Measurements from ENCODE around the gene FIBCD1.
A peak's percentile ranks its signal among the peaks of the same experiment; 100 is the strongest.

FIBCD1 gene

DNA sequence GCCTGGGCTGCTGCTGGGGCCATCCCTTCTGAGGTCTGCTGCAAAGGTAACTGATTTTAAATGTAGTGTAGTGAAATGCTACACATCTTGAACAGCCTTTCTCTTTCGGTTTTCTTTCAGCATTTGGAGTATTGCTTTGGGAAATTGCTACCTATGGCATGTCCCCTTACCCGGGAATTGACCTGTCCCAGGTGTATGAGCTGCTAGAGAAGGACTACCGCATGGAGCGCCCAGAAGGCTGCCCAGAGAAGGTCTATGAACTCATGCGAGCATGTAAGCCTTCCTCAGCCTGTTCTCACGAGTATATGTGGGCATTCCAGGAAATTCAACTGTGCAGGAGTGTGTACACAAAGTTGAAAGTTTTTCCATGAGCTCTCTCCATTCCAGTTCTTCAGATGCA, 60.8 kb downstream of the FIBCD1 start:
- no peak for DNase-seq (ENCODE audit: low spot score)

DNA sequence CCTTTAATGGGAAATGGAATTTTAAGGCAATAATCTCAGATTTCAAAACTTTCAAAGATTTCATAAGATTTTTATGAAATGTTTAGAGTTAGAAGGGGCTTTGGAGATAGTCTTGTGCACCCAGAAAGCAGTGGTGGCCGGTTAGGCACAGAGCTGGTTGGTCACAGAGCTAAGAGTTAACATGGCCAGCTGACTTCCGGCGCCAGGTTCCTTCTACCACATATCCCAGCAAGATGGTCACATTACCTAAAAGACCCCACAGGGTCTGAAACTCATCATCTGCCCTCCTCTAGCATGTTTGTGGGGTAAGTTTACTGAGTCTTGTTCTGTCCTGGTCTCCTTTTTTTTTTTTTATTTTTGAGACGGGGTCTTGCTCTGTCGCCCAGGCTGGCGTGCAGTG, 61.7 kb downstream of the FIBCD1 start:
- no peak for DNase-seq (ENCODE audit: low spot score)

DNA sequence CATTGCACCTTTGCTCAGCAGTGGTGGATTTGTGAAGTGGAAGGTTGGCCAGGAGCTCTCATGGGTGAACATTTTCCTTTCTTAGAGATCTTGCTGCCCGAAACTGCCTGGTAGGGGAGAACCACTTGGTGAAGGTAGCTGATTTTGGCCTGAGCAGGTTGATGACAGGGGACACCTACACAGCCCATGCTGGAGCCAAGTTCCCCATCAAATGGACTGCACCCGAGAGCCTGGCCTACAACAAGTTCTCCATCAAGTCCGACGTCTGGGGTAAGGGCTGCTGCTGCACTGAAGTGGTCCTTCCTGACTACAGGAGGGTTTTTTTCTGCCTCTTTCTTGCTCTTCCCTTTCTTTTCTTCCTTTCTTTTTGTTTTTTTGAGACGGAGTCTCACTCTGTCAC, 64.3 kb downstream of the FIBCD1 start:
- DNase-seq (ENCODE audit: low spot score), result no peak

DNA sequence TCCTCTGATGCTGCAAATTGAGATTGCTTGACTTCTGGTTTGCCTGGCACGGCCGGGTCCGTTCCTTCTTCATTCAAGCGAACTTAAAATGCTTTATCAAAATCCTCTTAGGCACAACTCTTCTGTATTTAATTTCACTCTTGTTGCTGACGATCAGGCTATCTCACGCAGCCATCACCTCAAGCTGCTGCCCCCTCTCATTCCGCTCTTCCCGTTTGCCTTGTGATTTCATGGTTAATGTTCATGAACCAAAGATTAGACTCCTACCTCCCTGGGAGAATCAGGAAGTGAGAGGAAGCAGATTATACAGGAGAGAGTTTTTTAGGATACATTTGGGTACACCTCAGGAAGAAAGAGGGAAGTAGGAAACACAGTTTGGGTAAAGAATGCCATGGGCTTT, 65.1 kb downstream of the FIBCD1 start:
- no peak for DNase-seq (ENCODE audit: low spot score)

DNA sequence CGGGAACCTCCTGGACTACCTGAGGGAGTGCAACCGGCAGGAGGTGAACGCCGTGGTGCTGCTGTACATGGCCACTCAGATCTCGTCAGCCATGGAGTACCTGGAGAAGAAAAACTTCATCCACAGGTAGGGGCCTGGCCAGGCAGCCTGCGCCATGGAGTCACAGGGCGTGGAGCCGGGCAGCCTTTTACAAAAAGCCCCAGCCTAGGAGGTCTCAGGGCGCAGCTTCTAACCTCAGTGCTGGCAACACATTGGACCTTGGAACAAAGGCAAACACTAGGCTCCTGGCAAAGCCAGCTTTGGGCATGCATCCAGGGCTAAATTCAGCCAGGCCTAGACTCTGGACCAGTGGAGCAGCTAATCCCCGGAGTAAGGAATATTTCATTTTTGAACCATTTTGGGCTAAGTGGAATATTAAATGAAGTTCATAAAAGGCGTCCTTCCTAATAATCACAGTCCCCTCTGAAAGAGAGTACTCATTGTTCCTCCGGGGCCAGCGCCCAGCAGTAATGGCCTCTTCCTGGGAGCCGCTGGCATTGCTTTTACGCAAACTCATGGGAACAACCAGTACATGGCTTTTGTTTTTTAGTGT, 66.0 kb downstream of the FIBCD1 start:
- no peak for DNase-seq (ENCODE audit: low spot score)

DNA sequence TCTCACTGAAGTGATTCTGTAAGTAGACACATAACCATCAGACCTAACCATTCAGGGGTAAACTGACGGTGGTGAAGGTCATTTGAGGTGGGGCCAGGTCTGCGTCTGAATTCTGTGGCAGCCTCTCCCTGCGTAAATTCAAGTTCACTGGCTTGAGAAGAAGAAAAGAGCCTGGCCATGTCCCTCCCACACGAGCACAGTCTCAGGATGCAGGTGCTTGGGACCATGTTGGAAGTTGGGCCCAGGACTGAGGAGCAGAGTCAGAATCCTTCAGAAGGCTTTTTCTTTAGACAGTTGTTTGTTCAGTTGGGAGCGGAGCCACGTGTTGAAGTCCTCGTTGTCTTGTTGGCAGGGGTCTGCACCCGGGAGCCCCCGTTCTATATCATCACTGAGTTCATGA, 66.5 kb downstream of the FIBCD1 start:
- no peak for DNase-seq (ENCODE audit: low spot score)

DNA sequence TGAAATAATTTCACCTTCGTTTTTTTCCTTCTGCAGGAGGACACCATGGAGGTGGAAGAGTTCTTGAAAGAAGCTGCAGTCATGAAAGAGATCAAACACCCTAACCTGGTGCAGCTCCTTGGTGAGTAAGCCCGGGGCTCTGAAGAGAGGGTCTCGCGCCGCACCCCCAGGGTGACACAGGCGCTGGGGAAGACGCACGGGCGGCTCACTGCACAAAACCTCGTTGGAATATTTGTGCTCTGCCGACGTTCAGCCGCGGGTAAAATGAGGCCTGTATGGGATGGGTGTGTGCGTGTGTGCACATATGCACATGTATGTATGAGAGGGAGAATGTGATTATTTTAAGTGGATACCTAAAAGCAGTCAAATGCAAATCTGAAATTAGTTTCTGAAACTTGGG, 67.0 kb downstream of the FIBCD1 start:
- DNase-seq (ENCODE audit: low spot score), result no peak

DNA sequence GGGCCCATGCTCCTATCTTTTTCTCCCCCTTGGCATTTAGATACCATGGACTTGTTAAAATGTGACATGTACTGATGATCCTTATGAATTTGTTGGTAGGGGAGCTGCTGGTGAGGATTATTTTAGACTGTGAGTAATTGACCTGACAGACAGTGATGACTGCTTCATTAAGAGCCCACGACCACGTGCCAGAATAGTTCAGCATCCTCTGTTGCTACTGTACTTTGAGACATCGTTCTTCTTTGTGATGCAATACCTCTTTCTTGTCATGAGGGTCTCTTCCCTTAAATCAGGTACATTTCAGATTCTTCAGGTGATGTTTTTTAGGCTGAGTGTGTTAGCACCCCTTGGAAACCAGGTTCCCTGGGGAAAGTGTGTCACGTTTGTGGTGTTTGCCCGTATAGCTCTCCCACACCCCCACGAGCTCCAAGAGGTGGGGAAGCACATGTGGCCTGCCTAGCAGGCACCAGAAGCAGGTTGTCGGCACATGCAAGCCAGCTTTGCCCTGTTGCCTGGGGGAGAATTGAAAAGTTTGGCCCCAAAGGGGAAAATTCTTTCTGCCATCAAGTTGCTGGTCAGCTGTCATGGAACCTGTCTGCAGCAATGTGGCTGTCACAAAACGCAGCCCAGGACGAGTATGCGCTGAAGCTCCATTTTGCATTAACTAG, 67.5 kb downstream of the FIBCD1 start:
- DNase-seq (ENCODE audit: low spot score), result no peak

DNA sequence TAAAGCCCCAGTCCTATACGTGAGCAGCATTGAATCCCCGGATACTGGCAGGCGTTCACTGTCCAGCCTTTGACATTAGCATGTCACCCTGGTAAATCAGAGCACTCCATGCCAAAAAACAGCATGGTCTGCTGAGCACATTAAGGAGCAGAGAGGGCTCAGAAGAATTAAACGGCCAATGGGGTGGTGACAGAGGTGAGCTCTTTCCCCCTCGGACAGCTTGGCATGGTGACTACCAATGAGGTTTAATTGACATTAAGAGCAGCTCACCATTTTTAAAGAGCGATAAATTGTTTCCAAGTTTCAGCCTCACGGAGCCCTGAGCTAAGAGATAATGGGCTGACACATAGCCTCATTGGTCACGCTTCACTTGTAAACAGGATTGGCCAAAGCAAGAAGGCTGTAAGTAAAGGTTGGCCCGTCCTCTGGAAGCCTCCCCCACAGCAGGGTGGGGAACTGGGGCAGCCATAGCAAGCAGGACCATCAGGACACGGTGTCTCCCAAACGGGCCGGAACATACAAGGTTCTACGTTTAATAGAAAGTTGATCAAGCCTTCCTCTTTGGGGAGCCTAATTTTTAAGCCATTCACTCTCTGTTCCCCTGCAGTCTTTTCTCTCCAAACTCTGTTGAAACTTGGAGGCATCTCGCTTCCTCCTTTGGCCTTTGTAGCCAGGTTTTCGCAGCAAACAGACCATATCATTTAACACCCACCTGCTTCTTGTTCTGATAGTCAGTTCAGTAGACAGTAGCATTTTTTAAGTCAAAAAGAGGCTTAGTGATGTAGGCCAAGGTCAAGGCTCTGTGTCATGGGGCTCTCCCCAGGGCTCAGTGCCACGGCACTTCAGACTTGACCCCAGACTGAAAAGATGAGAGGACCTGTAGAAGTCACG, 68.3 kb downstream of the FIBCD1 start:
- no peak for DNase-seq (ENCODE audit: low spot score)

DNA sequence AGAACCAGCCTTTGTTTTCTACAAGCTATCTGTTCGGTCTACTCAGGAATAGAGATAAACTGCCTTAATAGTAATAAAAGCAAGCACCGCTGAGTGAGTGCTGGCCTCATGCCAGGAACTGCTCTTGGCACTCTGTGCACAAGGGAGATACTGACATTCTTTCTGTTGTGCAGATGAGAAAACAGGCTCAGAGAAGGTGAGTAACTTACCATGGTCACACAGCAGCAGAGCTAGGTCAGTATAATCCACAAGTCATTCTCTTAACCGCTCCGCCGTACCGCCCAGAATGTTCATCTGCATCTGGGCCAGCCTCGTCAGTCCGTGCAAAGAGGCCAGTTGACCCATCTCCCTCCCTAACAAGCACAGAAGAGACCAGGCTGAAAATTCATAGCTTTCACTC, 69.8 kb downstream of the FIBCD1 start:
- DNase-seq (ENCODE audit: low spot score), result no peak

DNA sequence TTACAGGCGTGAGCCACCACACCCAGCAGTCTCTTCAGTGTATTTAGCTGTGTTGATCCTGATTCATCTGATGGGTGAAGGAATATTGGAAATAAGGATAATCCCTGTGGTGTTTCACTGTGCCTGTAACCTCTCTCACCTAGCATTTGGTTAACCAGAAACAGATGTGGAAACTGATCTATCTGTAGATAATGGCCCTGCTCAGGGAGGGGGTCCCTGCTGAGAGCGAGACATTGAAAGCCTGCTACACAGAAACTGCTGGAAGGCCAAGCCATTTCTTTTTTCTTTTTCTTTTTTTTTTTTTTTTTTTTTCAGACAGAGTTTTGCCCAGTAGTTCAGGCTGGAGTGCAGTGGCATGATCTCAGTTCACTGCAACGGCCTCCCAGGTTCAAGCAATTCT, 70.8 kb downstream of the FIBCD1 start:
- DNase-seq (ENCODE audit: low spot score), result no peak

DNA sequence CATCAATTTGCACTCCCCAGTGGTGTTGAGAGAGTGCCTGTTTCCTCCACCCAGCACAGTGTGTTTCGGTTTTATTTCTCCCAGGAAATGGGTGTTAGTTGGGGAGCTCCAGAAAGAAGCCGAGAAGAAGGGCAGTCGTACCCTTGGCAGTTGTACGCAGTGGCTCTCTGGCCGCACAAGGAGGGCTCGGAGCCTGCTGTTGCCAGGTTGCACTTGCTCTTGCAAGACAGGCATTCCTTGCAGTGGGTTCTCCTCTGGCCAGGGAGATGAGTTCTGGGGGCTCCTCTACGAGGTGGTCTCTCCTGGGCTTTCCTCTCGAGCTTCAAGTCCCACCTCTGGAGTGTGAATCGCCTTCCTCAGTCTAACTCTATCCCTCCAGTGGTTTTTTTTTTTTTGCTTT, 71.5 kb downstream of the FIBCD1 start:
- DNase-seq (ENCODE audit: low spot score), result no peak

DNA sequence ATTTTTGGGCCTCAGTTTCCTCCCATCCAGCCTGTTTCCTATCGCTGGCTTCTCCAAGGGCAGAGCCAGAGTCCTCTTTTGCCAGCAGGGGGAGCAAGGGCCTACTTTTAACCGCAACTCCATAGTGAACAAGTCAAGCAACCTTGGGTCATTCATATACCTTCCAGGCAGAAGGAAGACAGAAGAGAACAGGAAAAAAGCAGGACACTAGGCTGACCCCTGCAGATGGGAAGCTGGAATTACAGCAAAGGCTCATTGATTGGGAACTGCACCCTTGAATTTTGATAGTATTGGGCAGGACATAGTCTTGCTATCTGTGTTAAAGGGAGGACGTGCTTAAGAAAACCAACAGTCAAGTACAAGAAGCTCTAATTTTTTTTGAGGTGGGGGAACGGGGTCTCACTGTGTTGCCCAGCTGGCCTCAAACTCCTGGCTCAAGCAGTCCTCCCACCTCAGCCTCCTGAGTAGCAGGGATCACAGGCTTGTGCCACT, 72.5 kb downstream of the FIBCD1 start:
- peak; percentile 85 for DNase-seq (ENCODE audit: low spot score)

DNA sequence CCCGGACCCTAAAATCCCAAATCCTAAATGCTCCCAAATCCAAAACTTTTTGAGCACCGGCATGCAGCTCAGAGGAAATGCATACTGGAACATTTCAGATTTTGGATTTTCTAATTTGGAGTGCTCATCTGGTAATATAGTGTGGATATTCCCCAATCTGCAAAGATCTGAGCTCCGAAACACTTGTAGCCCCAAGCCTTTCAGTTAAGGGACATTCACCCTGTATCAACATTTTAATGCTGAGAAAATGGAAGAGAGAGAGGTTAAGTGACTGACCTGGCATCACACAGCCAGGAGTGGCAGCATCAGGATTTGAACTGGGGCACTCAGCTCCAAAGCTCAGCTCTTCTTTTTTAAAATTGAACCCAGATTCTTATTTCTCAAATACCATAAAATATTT, 73.1 kb downstream of the FIBCD1 start:
- no peak for DNase-seq (ENCODE audit: low spot score)

DNA sequence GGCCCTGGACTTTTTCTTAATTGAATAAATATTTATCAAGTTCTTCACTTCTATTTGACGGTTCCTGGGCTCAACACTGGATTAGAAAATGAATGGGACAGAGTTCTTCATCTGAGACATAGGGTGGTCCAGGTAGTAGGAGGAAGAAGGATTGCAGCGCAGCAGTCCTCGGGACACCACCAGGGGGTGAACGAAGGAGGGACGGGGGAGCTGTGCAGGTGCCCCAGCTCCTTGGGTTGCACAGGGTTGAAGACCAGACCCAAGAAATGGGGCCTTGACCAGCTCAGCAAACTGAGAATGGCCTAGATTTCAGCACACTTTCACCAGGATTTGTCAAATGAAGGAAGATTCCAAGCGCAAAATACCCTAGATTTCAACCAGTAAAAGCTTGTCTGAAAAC, 74.5 kb downstream of the FIBCD1 start:
- DNase-seq (ENCODE audit: low spot score), result no peak

DNA sequence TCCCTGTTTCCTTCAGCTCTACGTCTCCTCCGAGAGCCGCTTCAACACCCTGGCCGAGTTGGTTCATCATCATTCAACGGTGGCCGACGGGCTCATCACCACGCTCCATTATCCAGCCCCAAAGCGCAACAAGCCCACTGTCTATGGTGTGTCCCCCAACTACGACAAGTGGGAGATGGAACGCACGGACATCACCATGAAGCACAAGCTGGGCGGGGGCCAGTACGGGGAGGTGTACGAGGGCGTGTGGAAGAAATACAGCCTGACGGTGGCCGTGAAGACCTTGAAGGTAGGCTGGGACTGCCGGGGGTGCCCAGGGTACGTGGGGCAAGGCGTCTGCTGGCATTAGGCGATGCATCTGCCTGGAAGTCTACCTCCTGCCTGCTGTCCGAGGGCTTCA, 76.3 kb downstream of the FIBCD1 start:
- no peak for DNase-seq (ENCODE audit: low spot score)

DNA sequence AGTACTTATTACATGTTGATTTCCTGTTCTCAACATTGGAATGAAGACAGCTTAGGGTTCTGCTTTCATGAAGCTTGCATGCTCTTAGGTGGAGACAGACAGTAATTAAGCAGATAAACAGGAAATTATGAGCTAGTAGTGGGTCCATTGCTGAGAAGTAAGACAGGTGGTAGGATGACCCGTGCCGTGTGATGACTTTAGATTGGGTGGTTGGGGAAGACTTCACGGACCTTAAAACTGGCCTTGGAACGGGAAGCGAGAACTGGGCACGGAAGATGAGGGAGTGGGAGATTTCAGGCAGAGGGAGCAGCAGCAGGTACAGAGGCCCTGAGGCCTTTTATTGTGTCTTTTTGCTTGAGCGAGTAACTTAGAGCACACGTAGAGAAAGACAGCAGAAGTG, 76.8 kb downstream of the FIBCD1 start:
- DNase-seq (ENCODE audit: low spot score), result no peak

DNA sequence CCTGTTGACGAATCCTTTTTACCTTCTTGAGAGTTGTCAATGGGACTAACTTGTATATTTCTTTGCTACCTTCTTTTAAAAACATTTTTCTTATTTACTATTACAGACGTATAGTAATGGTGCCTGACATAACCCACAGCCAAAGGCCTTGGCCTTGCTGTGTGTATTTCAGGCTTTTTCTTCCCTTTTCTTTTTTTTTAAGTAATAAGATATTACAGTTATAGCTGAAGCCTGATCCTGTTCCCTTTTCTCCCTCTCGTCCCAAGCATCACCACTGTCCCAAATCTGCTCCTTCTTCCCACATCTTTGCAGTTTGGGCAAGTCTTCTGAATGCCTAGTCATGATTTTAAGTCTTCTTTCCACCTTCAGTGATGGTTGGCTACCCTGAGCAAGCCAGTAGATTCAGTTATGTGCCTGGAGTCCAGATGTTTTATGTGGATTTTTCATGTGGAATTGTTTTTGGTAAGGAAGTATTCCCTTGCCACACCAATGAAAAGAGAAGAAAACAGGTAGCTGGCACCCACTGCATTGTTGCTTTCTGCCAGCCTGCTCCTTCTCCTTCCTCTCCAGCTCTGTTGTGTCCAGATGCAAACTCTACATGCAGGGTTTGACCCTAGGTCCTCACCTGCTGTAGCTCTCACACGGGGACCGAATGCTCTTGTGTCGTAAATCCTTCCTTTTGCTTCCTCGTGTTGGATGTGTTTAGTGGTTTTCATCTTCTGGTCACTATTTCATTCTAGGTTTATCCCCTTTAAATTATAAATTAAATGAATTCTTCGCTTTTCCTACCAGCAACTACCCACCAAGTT, 77.5 kb downstream of the FIBCD1 start:
- DNase-seq (ENCODE audit: low spot score), result no peak

DNA sequence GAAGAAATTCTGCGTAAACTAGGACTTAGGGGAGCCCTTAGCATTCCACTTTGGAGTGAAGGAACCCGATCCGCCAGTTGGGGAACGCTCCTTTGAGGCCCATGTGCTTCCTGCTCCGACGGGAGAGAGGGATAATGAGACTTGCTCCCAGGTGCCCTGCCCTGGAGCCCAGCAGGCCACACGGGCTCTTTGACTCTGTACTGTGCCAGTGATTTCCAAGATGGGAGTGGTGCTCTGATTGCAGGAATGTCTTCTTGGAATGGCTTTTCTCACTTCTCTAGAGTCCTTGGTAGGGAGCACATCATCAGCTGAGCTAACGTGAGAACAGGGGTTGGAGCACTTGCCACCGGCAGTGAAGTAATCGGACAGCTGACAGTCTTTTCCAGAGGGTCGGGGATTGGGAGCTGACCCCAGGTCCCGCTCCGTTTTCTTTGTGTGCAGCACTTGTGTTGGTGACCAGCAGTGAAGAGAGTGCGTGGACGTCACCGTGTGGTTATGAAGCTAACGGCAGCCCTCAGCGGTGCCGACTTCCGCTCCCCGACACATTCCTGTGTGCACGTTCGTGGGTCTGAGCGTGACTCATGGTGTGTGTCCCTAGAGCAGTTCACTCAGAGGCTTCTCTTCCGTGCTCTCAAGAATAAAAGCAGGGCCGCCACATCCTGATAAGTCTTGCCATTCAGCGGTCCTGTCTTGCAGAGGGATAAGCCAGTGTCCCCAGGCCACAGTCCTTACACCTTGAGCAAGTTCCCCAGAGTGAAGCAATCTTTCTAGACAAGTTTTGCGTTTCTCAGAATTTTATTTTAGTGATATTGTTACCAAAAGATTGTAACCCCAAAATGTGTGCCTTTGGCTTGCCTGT, 78.4 kb downstream of the FIBCD1 start:
- peak; percentile 54 for DNase-seq (ENCODE audit: low spot score)

DNA sequence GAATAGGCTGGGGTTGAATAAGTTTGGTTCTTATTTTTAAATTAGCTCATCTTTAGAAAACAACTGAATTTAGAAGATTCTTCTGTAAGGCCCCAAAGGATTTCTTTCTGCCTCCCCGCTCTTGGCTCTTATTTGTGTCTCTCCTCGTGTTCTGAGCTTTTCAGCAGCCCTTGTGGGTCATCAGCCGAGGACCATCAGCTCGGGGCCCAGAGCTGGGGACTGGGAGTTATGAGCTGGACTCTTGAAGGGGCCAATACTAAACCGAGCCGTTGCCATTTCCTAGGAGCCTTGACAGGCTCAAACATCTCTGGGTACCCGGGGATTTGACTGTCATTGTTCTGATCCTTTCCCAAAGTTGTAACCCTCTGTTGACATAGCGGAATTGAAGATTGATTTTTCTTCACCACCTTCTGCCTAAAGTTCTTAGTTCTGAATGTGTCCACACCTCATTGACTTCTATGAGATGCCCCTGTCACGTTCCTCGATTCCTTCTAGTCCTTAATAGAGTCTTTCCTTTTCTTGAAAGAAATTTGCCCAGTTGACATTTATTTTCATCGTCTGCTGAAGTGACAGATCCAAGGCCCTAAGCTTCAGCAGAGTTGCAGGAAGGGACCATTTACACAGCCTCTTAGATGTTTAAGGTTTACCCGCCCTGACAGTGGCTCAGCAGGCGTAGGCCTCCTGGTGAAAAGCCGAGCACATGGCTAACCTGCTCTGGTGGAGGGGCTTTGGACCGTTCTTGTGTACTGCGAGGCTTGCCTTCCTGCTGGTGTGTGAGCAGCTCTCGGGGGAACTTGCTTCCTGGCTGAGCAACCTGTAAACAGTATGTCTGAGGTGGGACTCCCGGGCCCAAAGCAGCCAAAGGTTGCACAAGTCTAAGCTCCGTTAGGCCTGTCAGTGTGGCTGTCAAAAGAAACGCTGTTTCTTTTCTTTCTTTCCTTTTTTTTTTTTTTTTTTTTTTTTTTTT, 80.0 kb downstream of the FIBCD1 start:
- DNase-seq (ENCODE audit: low spot score), result no peak
